Mesenchymal stem cell (in vitro differentiated cells and primary cell): ENCODE results near the gene OCIAD1.
A peak's percentile ranks its signal among the peaks of the same experiment; 100 is the strongest.
"Not testable (repeated sequence)": the region's sequence is repeated elsewhere in the genome, so short reads cannot be mapped to it uniquely, and the experiment has no call there.

Experiments
- DNase-seq: peaks from one replicate; pipeline ENCODE4 v3.0.0-alpha.2; 2013
- H2AFZ ChIP-seq: one replicate; pipeline ENCODE4 v1.6.1; 2013; ENCODE audit warnings: low read depth, mild to moderate bottlenecking, control low read depth, inconsistent platforms, low read length, moderate library complexity
- H2AK5ac ChIP-seq: 2 replicates; pipeline ENCODE4 v1.6.1; 2013; ENCODE audit warnings: low read length, moderate library complexity, mild to moderate bottlenecking, inconsistent platforms; ENCODE audit not compliant: severe bottlenecking
- H2BK120ac ChIP-seq: one replicate; pipeline ENCODE4 v1.6.1; 2013; ENCODE audit warnings: low read depth, mild to moderate bottlenecking, inconsistent platforms, low read length, moderate library complexity
- H2BK12ac ChIP-seq, 2 experiments: one replicate each; pipeline ENCODE4 v1.6.1; 2013; ENCODE audit warnings: inconsistent platforms in 2 of 2, low read length in 2 of 2, mild to moderate bottlenecking in 2 of 2, moderate library complexity in 2 of 2, control low read depth in 1 of 2
- H2BK15ac ChIP-seq: one replicate; pipeline ENCODE4 v1.6.1; 2013; ENCODE audit warnings: mild to moderate bottlenecking, low read depth, inconsistent platforms; ENCODE audit not compliant: poor library complexity, severe bottlenecking
- H2BK5ac ChIP-seq: 2 replicates; pipeline ENCODE4 v1.6.1; 2013; ENCODE audit warnings: low read depth, mild to moderate bottlenecking, low read length, control low read depth, inconsistent platforms; ENCODE audit not compliant: poor library complexity, severe bottlenecking
- H3K14ac ChIP-seq, 2 experiments: one replicate each; pipeline ENCODE4 v1.6.1; 2013; ENCODE audit warnings: inconsistent platforms in 2 of 2, low read length in 2 of 2, control low read depth in 1 of 2, mild to moderate bottlenecking in 1 of 2, moderate library complexity in 1 of 2
- H3K18ac ChIP-seq, 2 experiments: one replicate each; pipeline ENCODE4 v1.6.1; 2013; ENCODE audit warnings: inconsistent platforms in 2 of 2, low read length in 2 of 2, control low read depth in 1 of 2, low read depth in 1 of 2, mild to moderate bottlenecking in 1 of 2
- H3K23ac ChIP-seq, 2 experiments: one replicate each; pipeline ENCODE4 v1.6.1; 2013; ENCODE audit warnings: inconsistent platforms in 2 of 2, low read length in 2 of 2, mild to moderate bottlenecking in 2 of 2, moderate library complexity in 2 of 2, control low read depth in 1 of 2
- H3K27ac ChIP-seq: 2 replicates; pipeline ENCODE4 v1.5.1; 2013; ENCODE audit warnings: mild to moderate bottlenecking, moderate library complexity, low read length, control low read depth, inconsistent platforms; ENCODE audit not compliant: poor library complexity, severe bottlenecking
- H3K27me3 ChIP-seq, 2 experiments: 2 replicates each; pipeline versions ENCODE4 v1.6.1 to v1.7.0; 2013; ENCODE audit warnings: low read length in 2 of 2, mild to moderate bottlenecking in 2 of 2, moderate library complexity in 2 of 2, control low read depth in 1 of 2, inconsistent platforms in 1 of 2; ENCODE audit not compliant: control insufficient read depth in 1 of 2, insufficient read depth in 1 of 2
- H3K36me3 ChIP-seq, 2 experiments: 2 replicates each; pipeline versions ENCODE4 v1.6.1 to v1.7.0; 2013; ENCODE audit warnings: low read length in 2 of 2, control low read depth in 1 of 2, inconsistent platforms in 1 of 2, low read depth in 1 of 2, mild to moderate bottlenecking in 1 of 2; ENCODE audit not compliant: insufficient read depth in 2 of 2, control insufficient read depth in 1 of 2
- H3K4ac ChIP-seq, 2 experiments: one replicate each; pipeline ENCODE4 v1.6.1; 2013; ENCODE audit warnings: inconsistent platforms in 2 of 2, low read length in 2 of 2, mild to moderate bottlenecking in 2 of 2, moderate library complexity in 2 of 2, control low read depth in 1 of 2, low read depth in 1 of 2
- H3K4me1 ChIP-seq: 2 replicates; pipeline ENCODE4 v1.6.1; 2013; ENCODE audit warnings: low read depth, low read length, control low read depth; ENCODE audit not compliant: control insufficient read depth, insufficient read depth
- H3K4me2 ChIP-seq: 2 replicates; pipeline ENCODE4 v1.6.1; 2013; ENCODE audit warnings: low read length, mild to moderate bottlenecking, inconsistent platforms; ENCODE audit not compliant: poor library complexity, severe bottlenecking
- H3K4me3 ChIP-seq, 2 experiments: 2 replicates each; pipeline versions ENCODE4 v1.5.1 to v1.7.0; 2013; ENCODE audit warnings: low read length in 2 of 2, mild to moderate bottlenecking in 2 of 2, control low read depth in 1 of 2, low read depth in 1 of 2; ENCODE audit not compliant: insufficient read depth in 1 of 2
- H3K79me1 ChIP-seq: replicated peaks from 2 replicates; pipeline ENCODE4 v1.6.1; 2013; ENCODE audit warnings: mild to moderate bottlenecking, control low read depth, low read length, inconsistent platforms; ENCODE audit not compliant: poor library complexity, severe bottlenecking
- H3K9ac ChIP-seq: 2 replicates; pipeline ENCODE4 v1.7.0; 2013; ENCODE audit warnings: mild to moderate bottlenecking, low read length, moderate library complexity
- H3K9me3 ChIP-seq: 2 replicates; pipeline ENCODE4 v1.7.0; 2013; ENCODE audit warnings: mild to moderate bottlenecking, low read length; ENCODE audit not compliant: control insufficient read depth
- H4K8ac ChIP-seq: one replicate; pipeline ENCODE4 v1.6.1; 2013; ENCODE audit warnings: inconsistent platforms, mild to moderate bottlenecking, low read length, moderate library complexity
- H4K91ac ChIP-seq: one replicate; pipeline ENCODE4 v1.6.1; 2013; ENCODE audit warnings: mild to moderate bottlenecking, low read length, inconsistent platforms
- WGBS: methylation state at CpG from one replicate; pipeline ENCODE4 v1.1.7; 2013; ENCODE audit warnings: mixed read lengths; 5-methylcytosine and 5-hydroxymethylcytosine counted together

OCIAD1 gene

DNA sequence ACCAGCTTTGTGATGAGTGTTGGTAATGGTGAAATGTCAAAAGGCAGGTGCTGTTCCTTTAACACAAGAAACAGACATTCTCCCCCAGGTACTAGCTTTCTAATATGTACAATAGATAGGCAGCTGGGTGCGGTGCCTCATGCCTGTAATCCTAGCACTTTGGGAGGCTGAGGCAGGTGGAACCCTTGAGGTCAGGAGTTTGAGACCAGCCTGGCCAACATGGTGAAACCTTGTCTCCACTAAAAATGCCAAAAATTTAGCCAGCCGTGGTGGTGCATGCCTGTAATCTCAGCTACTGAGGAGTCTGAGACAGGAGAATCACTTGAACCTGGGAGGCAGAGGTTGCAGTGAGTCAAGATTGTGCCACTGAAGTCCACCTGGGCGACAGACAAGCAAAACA lies 50.8 kb downstream of the OCIAD1 start:
- 91% methylated on average over 3 of the region's 3 CpGs for WGBS
- not testable (repeated sequence) for H2AK5ac ChIP-seq, H3K23ac ChIP-seq

DNA sequence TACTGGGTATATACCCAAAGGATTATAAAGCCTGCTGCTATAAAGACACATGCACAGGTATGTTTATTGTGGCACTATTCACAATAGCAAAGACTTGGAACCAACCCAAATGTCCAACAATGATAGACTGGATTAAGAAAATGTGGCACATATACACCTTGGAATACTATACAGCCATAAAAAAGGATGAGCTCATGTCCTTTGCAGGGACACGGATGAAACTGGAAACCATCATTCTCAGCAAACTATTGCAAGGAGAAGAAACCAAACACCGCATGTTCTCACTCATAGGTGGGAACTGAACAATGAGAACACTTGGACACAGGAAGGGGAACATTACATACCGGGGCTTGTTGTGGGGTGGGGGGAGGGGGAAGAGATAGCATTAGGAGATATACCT lies 58.9 kb downstream of the OCIAD1 start:
- not testable (repeated sequence) for H4K91ac ChIP-seq, H3K27me3 ChIP-seq, H3K4me2 ChIP-seq, H3K79me1 ChIP-seq, H3K23ac ChIP-seq, H2BK12ac ChIP-seq, H3K18ac ChIP-seq, H2BK15ac ChIP-seq, H3K4me3 ChIP-seq, H3K9me3 ChIP-seq, H2BK5ac ChIP-seq, H3K4ac ChIP-seq, H2BK120ac ChIP-seq, DNase-seq, H3K4me1 ChIP-seq, H3K27ac ChIP-seq, H2AFZ ChIP-seq, H3K14ac ChIP-seq, H3K9ac ChIP-seq, H4K8ac ChIP-seq, H2AK5ac ChIP-seq
- WGBS = 100% methylated on average over 2 of the region's 3 CpGs
- H3K36me3 ChIP-seq = peaks cover 9 to 16% of the 10 kb centered on the region in 2 experiments

More for the DNA sequence above, 50.8 kb downstream of the OCIAD1 start:
- not testable (repeated sequence) for H3K27me3 ChIP-seq, H3K4me3 ChIP-seq, H4K8ac ChIP-seq, H3K36me3 ChIP-seq, H2AFZ ChIP-seq, H3K4me2 ChIP-seq, H3K9ac ChIP-seq, H2BK15ac ChIP-seq, H3K14ac ChIP-seq, H3K4me1 ChIP-seq, H4K91ac ChIP-seq, DNase-seq, H2BK5ac ChIP-seq, H2BK120ac ChIP-seq, H3K4ac ChIP-seq, H3K27ac ChIP-seq, H3K9me3 ChIP-seq, H2BK12ac ChIP-seq, H3K18ac ChIP-seq, H3K79me1 ChIP-seq

DNA sequence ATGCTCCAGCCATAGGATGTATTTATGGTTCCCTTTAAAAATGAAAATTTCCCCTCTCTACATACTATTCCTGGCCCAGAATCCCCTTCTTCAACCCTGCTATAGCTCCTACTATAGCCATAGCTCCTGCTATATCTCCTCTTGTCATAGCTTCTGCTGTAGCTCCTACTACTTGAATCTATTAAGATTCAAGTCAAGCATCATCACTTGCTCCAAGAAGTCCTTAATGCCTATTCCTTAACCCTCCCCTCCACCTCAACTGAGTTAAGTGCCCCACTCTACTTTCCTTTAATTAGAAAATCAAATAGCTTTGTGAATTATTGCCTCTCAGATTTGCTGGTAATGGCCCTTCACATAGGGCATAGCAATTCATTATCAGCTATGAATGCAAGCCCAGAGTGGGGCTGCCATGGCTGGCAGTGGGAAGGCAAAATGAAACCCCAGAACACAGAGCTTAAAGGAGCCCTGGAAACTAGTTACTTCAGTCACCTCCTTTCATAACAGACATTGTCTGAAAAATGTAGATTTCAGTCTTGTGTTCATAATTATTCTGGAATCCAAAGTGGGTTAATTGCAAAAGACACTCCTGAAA lies 60.2 kb downstream of the OCIAD1 start:
- H3K18ac ChIP-seq = no peak overlapping the region
- H2BK15ac ChIP-seq = no peak overlapping the region
- DNase-seq = no peak
- no peak overlapping the region for H3K23ac ChIP-seq
- H4K91ac ChIP-seq = no peak overlapping the region
- no peak overlapping the region for H3K4me2 ChIP-seq
- no peak overlapping the region for H3K4ac ChIP-seq
- no peak overlapping the region for H3K27ac ChIP-seq
- no peaks in the 10 kb centered on the region for H3K9me3 ChIP-seq
- H3K9ac ChIP-seq = no peak overlapping the region
- H2AFZ ChIP-seq = no peak overlapping the region
- H3K4me3 ChIP-seq = no peak overlapping the region
- H3K36me3 ChIP-seq = peaks cover 9 to 16% of the 10 kb centered on the region in 2 experiments
- no peak overlapping the region for H2BK5ac ChIP-seq
- no peaks in the 10 kb centered on the region for H3K79me1 ChIP-seq
- H3K27me3 ChIP-seq = no peaks in the 10 kb centered on the region
- no peak overlapping the region for H2BK12ac ChIP-seq
- no peaks in the 10 kb centered on the region for H3K4me1 ChIP-seq
- no peak overlapping the region for H2BK120ac ChIP-seq
- no peak overlapping the region for H3K14ac ChIP-seq
- H4K8ac ChIP-seq = no peak overlapping the region
- no peak overlapping the region for H2AK5ac ChIP-seq

DNA sequence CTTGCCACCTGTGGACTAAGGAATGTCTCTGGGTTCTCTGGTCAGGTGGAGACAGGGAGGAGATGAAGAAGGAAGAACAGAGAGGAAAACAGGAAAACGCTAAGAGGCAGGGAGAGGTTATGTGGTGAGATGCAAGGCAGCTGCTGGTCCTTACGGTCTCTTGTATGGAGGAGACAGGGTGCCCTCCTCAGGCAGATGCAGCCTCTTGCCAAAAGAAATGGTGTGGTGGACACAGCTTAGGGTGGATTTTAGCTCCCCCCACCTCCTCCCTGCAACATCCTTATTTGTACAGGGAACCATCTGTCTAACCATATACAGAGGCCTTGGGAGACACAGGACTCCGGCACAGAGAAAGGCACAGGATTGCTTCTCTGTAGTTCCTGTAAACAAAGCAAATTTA lies 66.0 kb downstream of the OCIAD1 start:
- H3K4me1 ChIP-seq = peaks cover 5% of the 10 kb centered on the region
- no peak overlapping the region for H2BK120ac ChIP-seq
- no peak overlapping the region for H2BK15ac ChIP-seq
- H3K27ac ChIP-seq = no peak overlapping the region
- no peak overlapping the region for H3K18ac ChIP-seq
- H4K8ac ChIP-seq = no peak overlapping the region
- peaks cover 12 to 14% of the 10 kb centered on the region in 2 experiments for H3K36me3 ChIP-seq
- WGBS = 64% methylated on average over 3 of the region's 3 CpGs
- H3K4me2 ChIP-seq = no peak overlapping the region
- no peak overlapping the region for H4K91ac ChIP-seq
- no peak overlapping the region for H3K4me3 ChIP-seq
- H3K4ac ChIP-seq = no peak overlapping the region
- H2BK5ac ChIP-seq = no peak overlapping the region
- peak overlapping the region; percentile 17 for H2AK5ac ChIP-seq
- no peak overlapping the region for H3K9ac ChIP-seq
- no peaks in the 10 kb centered on the region for H3K27me3 ChIP-seq
- H3K79me1 ChIP-seq = peaks cover 6% of the 10 kb centered on the region
- H2AFZ ChIP-seq = no peak overlapping the region
- no peaks in the 10 kb centered on the region for H3K9me3 ChIP-seq
- H3K23ac ChIP-seq = no peak overlapping the region
- no peak overlapping the region for H3K14ac ChIP-seq
- no peak for DNase-seq
- peak overlapping the region in 1 of 2 experiments; percentile 55 for H2BK12ac ChIP-seq
